Mesendoderm (in vitro differentiated cells): ENCODE measurements around the gene RAB3IL1.

Experiments used
- DNase-seq: peaks from one replicate; pipeline ENCODE4 v3.0.0; 2013
- H2AK5ac ChIP-seq: 2 replicates; pipeline ENCODE4 v1.6.1; 2013; ENCODE audit warnings: low read length, inconsistent platforms
- H2BK120ac ChIP-seq: 2 replicates; pipeline ENCODE4 v1.6.1; 2013; ENCODE audit warnings: low read depth, mild to moderate bottlenecking, low read length, moderate library complexity, mixed read lengths
- H2BK15ac ChIP-seq: replicated peaks from 2 replicates; pipeline ENCODE4 v1.6.1; 2013; ENCODE audit warnings: low read depth, mild to moderate bottlenecking, moderate library complexity
- H2BK5ac ChIP-seq: 2 replicates; pipeline ENCODE4 v1.6.1; 2013; ENCODE audit warnings: low read length, inconsistent platforms
- H3K18ac ChIP-seq: 2 replicates; pipeline ENCODE4 v1.6.1; 2013; ENCODE audit warnings: mild to moderate bottlenecking, low read length, mixed read lengths
- H3K23ac ChIP-seq: one replicate; pipeline ENCODE4 v1.6.1; 2013; ENCODE audit warnings: low read length
- H3K27ac ChIP-seq: 2 replicates; pipeline ENCODE4 v1.5.1; 2013; ENCODE audit warnings: low read depth, mild to moderate bottlenecking, inconsistent platforms, low read length, moderate library complexity
- H3K27me3 ChIP-seq: 2 replicates; pipeline ENCODE4 v1.6.1; 2013; ENCODE audit warnings: low read length, control low read depth, mild to moderate bottlenecking, inconsistent platforms; ENCODE audit not compliant: insufficient read depth, poor library complexity
- H3K36me3 ChIP-seq: 2 replicates; pipeline ENCODE4 v1.6.1; 2013; ENCODE audit warnings: low read length, inconsistent platforms; ENCODE audit not compliant: control insufficient read depth, insufficient read depth
- H3K4ac ChIP-seq: one replicate; pipeline ENCODE4 v1.6.1; 2013; ENCODE audit warnings: low read depth, mild to moderate bottlenecking, low read length, moderate library complexity
- H3K4me1 ChIP-seq: 2 replicates; pipeline ENCODE4 v1.6.1; 2013; ENCODE audit warnings: low read depth, low read length, inconsistent platforms; ENCODE audit not compliant: control insufficient read depth
- H3K4me2 ChIP-seq: 2 replicates; pipeline ENCODE4 v1.6.1; 2013; ENCODE audit warnings: low read length
- H3K4me3 ChIP-seq: 2 replicates; pipeline ENCODE4 v1.5.1; 2013; ENCODE audit warnings: mild to moderate bottlenecking, low read length
- H3K56ac ChIP-seq: one replicate; pipeline ENCODE4 v1.6.1; 2013; ENCODE audit warnings: low read length
- H3K79me1 ChIP-seq: 2 replicates; pipeline ENCODE4 v1.6.1; 2013; ENCODE audit warnings: low read length, inconsistent platforms
- H3K79me2 ChIP-seq: 2 replicates; pipeline ENCODE4 v1.6.1; 2013; ENCODE audit warnings: mild to moderate bottlenecking, low read length; ENCODE audit not compliant: control insufficient read depth, insufficient read depth
- H3K9ac ChIP-seq: 2 replicates; pipeline ENCODE4 v1.6.1; 2013; ENCODE audit warnings: low read length, inconsistent platforms
- H4K5ac ChIP-seq: one replicate; pipeline ENCODE4 v1.6.1; 2013; ENCODE audit warnings: low read length
- H4K8ac ChIP-seq: one replicate; pipeline ENCODE4 v1.6.1; 2013; ENCODE audit warnings: low read depth, mild to moderate bottlenecking, control low read depth, low read length, moderate library complexity
- WGBS: extraction: QIAGEN DNeasy Blood & Tissue Kit; methylation state at CpG from one replicate; pipeline ENCODE4 v1.1.7; 2013; ENCODE audit warnings: low lambda C conversion rate, missing lambda C conversion rate; ENCODE audit not compliant: insufficient coverage; ENCODE audit errors: extremely low coverage; 5-methylcytosine and 5-hydroxymethylcytosine counted together

The RAB3IL1 gene

GRCh38 chr11:61896665-61897386 lies 20.5 kb downstream of the RAB3IL1 start:
- no peaks in the 10 kb centered on the region for H3K79me2 ChIP-seq
- no peaks in the 10 kb centered on the region for H3K79me1 ChIP-seq
- no peak overlapping the region for H2BK5ac ChIP-seq
- H2AK5ac ChIP-seq: no peak overlapping the region
- H3K4me2 ChIP-seq: no peak overlapping the region
- no peak overlapping the region for H3K27ac ChIP-seq
- no peak overlapping the region for H3K4ac ChIP-seq
- peak overlapping the region; percentile 33 for H3K9ac ChIP-seq
- no peaks in the 10 kb centered on the region for H3K36me3 ChIP-seq
- H4K8ac ChIP-seq: no peak overlapping the region
- H2BK120ac ChIP-seq: no peak overlapping the region
- H3K18ac ChIP-seq: no peak overlapping the region
- no peak overlapping the region for H3K4me3 ChIP-seq
- H3K23ac ChIP-seq: no peak overlapping the region
- no CpG with 5 or more reads among the region's 15 CpGs for WGBS
- H3K56ac ChIP-seq: peak overlapping the region; percentile 54
- no peak for DNase-seq
- no peaks in the 10 kb centered on the region for H3K27me3 ChIP-seq
- H4K5ac ChIP-seq: no peak overlapping the region
- H3K4me1 ChIP-seq: no peaks in the 10 kb centered on the region
- no peak overlapping the region for H2BK15ac ChIP-seq

- H3K4me2 ChIP-seq: no peak overlapping the region
- H3K27me3 ChIP-seq: no peaks in the 10 kb centered on the region
- no peak overlapping the region for H2BK120ac ChIP-seq
- no peak overlapping the region for H3K4ac ChIP-seq
- H2BK5ac ChIP-seq: no peak overlapping the region
- peaks cover 2% of the 10 kb centered on the region for H3K4me1 ChIP-seq
- no peaks in the 10 kb centered on the region for H3K79me2 ChIP-seq
- H3K56ac ChIP-seq: no peak overlapping the region
- H3K36me3 ChIP-seq: no peaks in the 10 kb centered on the region
- no peak overlapping the region for H4K8ac ChIP-seq
- H3K79me1 ChIP-seq: no peaks in the 10 kb centered on the region
- H2BK15ac ChIP-seq: no peak overlapping the region
- H3K23ac ChIP-seq: no peak overlapping the region
- H2AK5ac ChIP-seq: no peak overlapping the region
- H3K9ac ChIP-seq: no peak overlapping the region
- H3K27ac ChIP-seq: no peak overlapping the region
- no peak overlapping the region for H4K5ac ChIP-seq
- WGBS: no CpG with 5 or more reads among the region's 4 CpGs
- H3K18ac ChIP-seq: no peak overlapping the region
- DNase-seq: no peak
- no peak overlapping the region for H3K4me3 ChIP-seq
Observed at GRCh38 chr11:61895718-61896059, 21.7 kb downstream of the RAB3IL1 start.

- H3K27me3 ChIP-seq: no peaks in the 10 kb centered on the region
- WGBS: no CpG with 5 or more reads among the region's 17 CpGs
Observed at GRCh38 chr11:61895046-61895717, 22.2 kb downstream of the RAB3IL1 start.

GRCh38 chr11:61893981-61894380 lies 23.4 kb downstream of the RAB3IL1 start:
- Histone ChIP-seq H3K18ac (no peak overlapping the region), H2BK5ac (no peak overlapping the region), H3K27me3 (no peaks in the 10 kb centered on the region), H2BK120ac (no peak overlapping the region), H3K4me3 (no peak overlapping the region), H3K36me3 (no peaks in the 10 kb centered on the region), H3K56ac (no peak overlapping the region), H3K79me1 (no peaks in the 10 kb centered on the region), H2BK15ac (no peak overlapping the region), H4K5ac (no peak overlapping the region), H4K8ac (no peak overlapping the region), H3K23ac (no peak overlapping the region), H3K27ac (no peak overlapping the region), H2AK5ac (no peak overlapping the region), H3K79me2 (no peaks in the 10 kb centered on the region), H3K9ac (no peak overlapping the region), H3K4me1 (peaks cover 3% of the 10 kb centered on the region), H3K4ac (no peak overlapping the region), H3K4me2 (no peak overlapping the region)
- WGBS: no CpG with 5 or more reads among the region's 5 CpGs
- no peak for DNase-seq

More at GRCh38 chr11:61895046-61895717, 22.2 kb downstream of the RAB3IL1 start:
- no peak overlapping the region for H3K56ac ChIP-seq
- no peak overlapping the region for H2BK120ac ChIP-seq
- H4K5ac ChIP-seq: no peak overlapping the region
- no peaks in the 10 kb centered on the region for H3K79me2 ChIP-seq
- no peak overlapping the region for H2AK5ac ChIP-seq
- H3K27ac ChIP-seq: no peak overlapping the region
- H3K4ac ChIP-seq: no peak overlapping the region
- H3K9ac ChIP-seq: no peak overlapping the region
- H3K4me3 ChIP-seq: no peak overlapping the region
- peaks cover 3% of the 10 kb centered on the region for H3K4me1 ChIP-seq
- no peak overlapping the region for H3K23ac ChIP-seq
- H4K8ac ChIP-seq: no peak overlapping the region
- H3K36me3 ChIP-seq: no peaks in the 10 kb centered on the region
- H3K18ac ChIP-seq: no peak overlapping the region
- no peaks in the 10 kb centered on the region for H3K79me1 ChIP-seq
- no peak overlapping the region for H2BK15ac ChIP-seq
- H2BK5ac ChIP-seq: no peak overlapping the region
- no peak overlapping the region for H3K4me2 ChIP-seq
- DNase-seq: no peak

GRCh38 chr11:61892085-61892370 lies 25.3 kb downstream of the RAB3IL1 start:
- H3K4ac ChIP-seq: no peak overlapping the region
- no peak overlapping the region for H2AK5ac ChIP-seq
- H3K56ac ChIP-seq: no peak overlapping the region
- no peaks in the 10 kb centered on the region for H3K79me2 ChIP-seq
- no peak overlapping the region for H2BK120ac ChIP-seq
- no peak overlapping the region for H2BK5ac ChIP-seq
- DNase-seq: no peak
- no peaks in the 10 kb centered on the region for H3K36me3 ChIP-seq
- no peak overlapping the region for H2BK15ac ChIP-seq
- H3K4me3 ChIP-seq: no peak overlapping the region
- no peak overlapping the region for H3K18ac ChIP-seq
- no CpG with 5 or more reads among the region's 12 CpGs for WGBS
- peak overlapping the region; percentile 50 for H3K4me2 ChIP-seq
- no peak overlapping the region for H4K5ac ChIP-seq
- peak overlapping the region; percentile 19 for H3K9ac ChIP-seq
- H4K8ac ChIP-seq: no peak overlapping the region
- H3K4me1 ChIP-seq: peaks cover 3% of the 10 kb centered on the region
- H3K79me1 ChIP-seq: no peaks in the 10 kb centered on the region
- H3K27me3 ChIP-seq: no peaks in the 10 kb centered on the region
- no peak overlapping the region for H3K27ac ChIP-seq
- H3K23ac ChIP-seq: no peak overlapping the region
